DOHH2 (cell line): Measurements from ENCODE around the gene NEUROG2.
"Not testable (repeated sequence)": the region's sequence is repeated elsewhere in the genome, so short reads cannot be mapped to it uniquely, and the experiment has no call there.

ENCODE experiments used
- H3F3A ChIP-seq: fragments of 200-600 bp; sonication (generic), shearing (Covaris generic); 2 replicates; pipeline ENCODE4 v1.6.0; 2016; ENCODE audit warnings: antibody characterized with exemption, mild to moderate bottlenecking; ENCODE audit not compliant: control insufficient read depth, insufficient read depth
- H3K27ac ChIP-seq: fragments of 200-600 bp; sonication (generic); 2 replicates; pipeline ENCODE4 v1.5.1; 2014; ENCODE audit warnings: low read depth, mild to moderate bottlenecking, low read length, moderate library complexity
- H3K27me3 ChIP-seq: fragments of 200-600 bp; sonication (generic); 2 replicates; pipeline ENCODE4 v1.6.1; 2014; ENCODE audit warnings: mild to moderate bottlenecking, low read length, mixed read lengths; ENCODE audit not compliant: control insufficient read depth
- H3K36me3 ChIP-seq: fragments of 200-600 bp; sonication (generic); 2 replicates; pipeline ENCODE4 v1.6.1; 2014; ENCODE audit warnings: mild to moderate bottlenecking, low read length, moderate library complexity, mixed read lengths; ENCODE audit not compliant: control insufficient read depth
- H3K4me1 ChIP-seq: fragments of 200-600 bp; sonication (generic); 2 replicates; pipeline ENCODE4 v1.6.1; 2014; ENCODE audit warnings: mild to moderate bottlenecking, low read length, mixed read lengths; ENCODE audit not compliant: control insufficient read depth
- H3K4me2 ChIP-seq: fragments of 200-600 bp; sonication (generic); 2 replicates; pipeline ENCODE4 v1.6.0; 2014; ENCODE audit warnings: mild to moderate bottlenecking, low read length, moderate library complexity
- H3K4me3 ChIP-seq: fragments of 200-600 bp; sonication (generic); 2 replicates; pipeline ENCODE4 v1.5.1; 2014; ENCODE audit warnings: mild to moderate bottlenecking, low read length, mixed read lengths
- H3K79me2 ChIP-seq: fragments of 200-600 bp; sonication (generic); 2 replicates; pipeline ENCODE4 v1.6.1; 2014; ENCODE audit warnings: mild to moderate bottlenecking, low read length, mixed read lengths; ENCODE audit not compliant: control insufficient read depth
- H3K9me2 ChIP-seq: fragments of 200-600 bp; sonication (generic); replicated peaks from 2 replicates; pipeline ENCODE4 v1.6.1; 2014; ENCODE audit warnings: mild to moderate bottlenecking, low read length, mixed read lengths; ENCODE audit not compliant: control insufficient read depth
- H3K9me3 ChIP-seq: fragments of 200-600 bp; sonication (generic); 2 replicates; pipeline ENCODE4 v1.6.1; 2014; ENCODE audit warnings: antibody characterized with exemption, low read length, mixed read lengths; ENCODE audit not compliant: control insufficient read depth, insufficient read depth
- H4K20me1 ChIP-seq: fragments of 200-600 bp; sonication (generic); 2 replicates; pipeline ENCODE4 v1.6.0; 2014; ENCODE audit warnings: low read depth, mild to moderate bottlenecking, antibody characterized with exemption, low read length, moderate library complexity; ENCODE audit not compliant: control insufficient read depth, insufficient read depth
- EZH2phosphoT487 ChIP-seq: fragments of 200-600 bp; sonication (generic); IDR thresholded peaks from 2 replicates; pipeline ENCODE4 v1.6.1; 2017; ENCODE audit warnings: borderline replicate concordance, mild to moderate bottlenecking, antibody characterized with exemption, low read length, moderate library complexity, mixed read lengths
- TF ChIP-seq, protein P1 (sequence below): fragments of 200-600 bp; sonication (generic); IDR thresholded peaks from one replicate; pipeline ENCODE4 v1.5.1; 2014; ENCODE audit warnings: antibody characterized with exemption, mild to moderate bottlenecking, low read depth, low read length; ENCODE audit not compliant: poor library complexity, severe bottlenecking

NEUROG2 gene

DNA sequence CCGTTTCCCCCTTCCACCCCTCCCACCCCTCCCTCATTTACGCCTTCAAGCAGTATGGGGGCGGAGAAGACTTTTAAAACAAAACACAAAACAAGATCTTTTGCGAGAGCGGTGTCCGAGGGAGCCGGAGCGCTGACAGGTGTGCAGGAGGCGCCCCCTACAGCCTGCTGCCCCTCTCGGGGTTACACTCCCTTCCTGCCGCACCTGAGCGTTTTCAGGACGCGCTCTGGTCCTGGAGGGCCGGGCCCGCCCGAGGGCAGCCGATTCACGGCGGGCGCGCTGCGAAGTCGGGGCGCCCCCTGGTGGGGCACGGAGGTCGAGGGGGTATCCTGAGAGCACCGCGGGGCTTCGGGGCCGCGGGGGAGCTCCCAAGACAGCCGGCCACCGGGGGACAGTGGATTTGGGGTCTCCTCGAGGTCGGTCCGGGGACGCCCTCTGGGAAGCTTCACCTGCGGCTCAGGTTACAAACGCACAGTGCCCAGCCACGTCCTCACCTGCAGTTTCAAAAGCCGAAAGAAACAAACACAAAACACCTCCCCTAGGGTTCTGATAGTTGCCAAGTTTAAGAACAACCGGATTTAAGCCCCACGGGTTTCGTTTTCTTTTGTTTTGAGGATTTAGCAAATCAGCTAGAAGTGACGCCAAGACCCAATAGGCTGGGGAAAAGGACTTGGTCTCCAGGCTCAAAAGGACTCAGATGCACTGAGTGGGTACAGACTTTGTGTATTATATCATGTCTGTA is 8.0 kb upstream of the NEUROG2 start:
- H3K27me3 ChIP-seq: peaks cover 37% of the 10 kb centered on the region

DNA sequence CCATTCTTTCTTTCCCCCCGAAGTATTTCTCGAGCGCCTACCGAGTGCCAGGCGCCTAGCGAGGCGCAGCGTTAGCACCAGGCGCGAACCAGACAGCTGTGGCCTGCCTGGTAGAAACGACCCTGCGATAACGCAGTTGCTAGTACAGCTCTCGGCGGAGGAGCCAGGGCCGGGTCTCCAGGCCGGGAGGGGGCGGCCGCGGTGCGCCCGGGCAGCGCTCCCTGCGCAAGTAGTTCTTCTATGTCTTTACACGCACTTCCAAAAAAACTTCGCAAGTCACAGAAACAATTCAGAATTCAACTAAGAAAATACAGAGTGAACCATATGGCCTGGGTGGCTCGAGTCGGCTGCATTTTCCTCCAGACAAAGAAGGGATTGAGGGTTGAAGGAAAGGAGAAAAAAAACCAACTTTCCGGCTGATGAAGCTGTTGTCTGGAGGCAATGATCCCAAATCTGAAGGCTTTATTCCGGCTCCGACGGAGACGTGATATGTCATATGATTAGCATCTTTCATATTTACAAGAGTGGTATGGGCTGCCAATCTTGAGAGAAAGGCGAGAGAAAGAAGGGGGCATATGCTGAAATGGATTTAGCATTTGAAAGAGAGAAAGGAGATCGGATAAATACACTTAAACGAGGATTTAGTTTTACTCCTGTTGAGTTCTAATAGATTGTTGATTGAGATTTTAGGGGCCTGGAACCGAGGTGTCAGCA is 7.2 kb upstream of the NEUROG2 start:
- Histone ChIP-seq H3K27me3 (peaks cover 44% of the 10 kb centered on the region), H3K27ac (no peak overlapping the region), H3K79me2 (no peaks in the 10 kb centered on the region)

More for the DNA sequence above, 8.0 kb upstream of the NEUROG2 start:
- peaks cover 33% of the 10 kb centered on the region for H3K4me1 ChIP-seq
- H3K27ac ChIP-seq: no peak overlapping the region
- no peaks in the 10 kb centered on the region for H3K36me3 ChIP-seq
- H4K20me1 ChIP-seq: no peaks in the 10 kb centered on the region
- H3K4me3 ChIP-seq: peak overlapping the region; percentile 75
- no peaks in the 10 kb centered on the region for H3K9me3 ChIP-seq
- peak overlapping the region; percentile 82 for H3K4me2 ChIP-seq
- H3K79me2 ChIP-seq: no peaks in the 10 kb centered on the region
- no peaks in the 10 kb centered on the region for H3K9me2 ChIP-seq
- TF ChIP-seq, protein P1, sequence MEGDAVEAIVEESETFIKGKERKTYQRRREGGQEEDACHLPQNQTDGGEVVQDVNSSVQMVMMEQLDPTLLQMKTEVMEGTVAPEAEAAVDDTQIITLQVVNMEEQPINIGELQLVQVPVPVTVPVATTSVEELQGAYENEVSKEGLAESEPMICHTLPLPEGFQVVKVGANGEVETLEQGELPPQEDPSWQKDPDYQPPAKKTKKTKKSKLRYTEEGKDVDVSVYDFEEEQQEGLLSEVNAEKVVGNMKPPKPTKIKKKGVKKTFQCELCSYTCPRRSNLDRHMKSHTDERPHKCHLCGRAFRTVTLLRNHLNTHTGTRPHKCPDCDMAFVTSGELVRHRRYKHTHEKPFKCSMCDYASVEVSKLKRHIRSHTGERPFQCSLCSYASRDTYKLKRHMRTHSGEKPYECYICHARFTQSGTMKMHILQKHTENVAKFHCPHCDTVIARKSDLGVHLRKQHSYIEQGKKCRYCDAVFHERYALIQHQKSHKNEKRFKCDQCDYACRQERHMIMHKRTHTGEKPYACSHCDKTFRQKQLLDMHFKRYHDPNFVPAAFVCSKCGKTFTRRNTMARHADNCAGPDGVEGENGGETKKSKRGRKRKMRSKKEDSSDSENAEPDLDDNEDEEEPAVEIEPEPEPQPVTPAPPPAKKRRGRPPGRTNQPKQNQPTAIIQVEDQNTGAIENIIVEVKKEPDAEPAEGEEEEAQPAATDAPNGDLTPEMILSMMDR: peak; percentile 99
- TF ChIP-seq EZH2phosphoT487: no peak
- H3F3A ChIP-seq: no peaks in the 10 kb centered on the region

DNA sequence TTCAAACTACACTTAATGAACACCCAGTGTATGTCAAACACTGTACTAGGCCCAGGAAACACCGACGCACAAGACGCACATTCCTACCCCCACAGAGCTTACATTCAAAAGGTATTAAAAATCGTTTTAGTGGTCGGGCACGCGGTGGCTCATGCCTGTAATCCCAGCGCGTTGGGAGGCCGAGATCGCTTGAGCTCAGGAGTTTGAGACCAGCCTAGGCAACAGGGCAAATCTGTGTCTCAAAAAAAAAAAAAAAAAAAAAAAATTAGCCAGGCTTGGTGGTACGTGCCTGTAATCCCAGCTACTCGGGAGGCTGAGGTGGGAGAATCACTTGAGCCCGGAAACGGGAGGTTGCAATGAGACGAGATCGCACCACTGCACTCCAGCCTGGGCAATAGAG is 6.5 kb upstream of the NEUROG2 start:
- not testable (repeated sequence) for H3K9me3 ChIP-seq, H3K27ac ChIP-seq, H3K36me3 ChIP-seq, H3K79me2 ChIP-seq, H4K20me1 ChIP-seq, H3K9me2 ChIP-seq, H3F3A ChIP-seq
- H3K4me3 ChIP-seq: peak overlapping the region; percentile 75
- H3K4me1 ChIP-seq: peaks cover 44% of the 10 kb centered on the region
- peak overlapping the region; percentile 82 for H3K4me2 ChIP-seq
- H3K27me3 ChIP-seq: peaks cover 52% of the 10 kb centered on the region

More for the DNA sequence above, 7.2 kb upstream of the NEUROG2 start:
- H3K4me2 ChIP-seq: peak overlapping the region; percentile 82
- H3F3A ChIP-seq: peaks cover 2% of the 10 kb centered on the region; the same call in 1 of the 2 replicates
- peak overlapping the region; percentile 75 for H3K4me3 ChIP-seq
- no peaks in the 10 kb centered on the region for H3K36me3 ChIP-seq
- H3K9me2 ChIP-seq: no peaks in the 10 kb centered on the region
- H4K20me1 ChIP-seq: no peaks in the 10 kb centered on the region
- peaks cover 36% of the 10 kb centered on the region for H3K4me1 ChIP-seq
- no peaks in the 10 kb centered on the region for H3K9me3 ChIP-seq
- no peak; the same call in 1 of the 2 replicates for TF ChIP-seq EZH2phosphoT487
- TF ChIP-seq, protein P1: peak; percentile 51
